ENCODE results near the gene IKBIP.
"Not testable (repeated sequence)": the region's sequence is repeated elsewhere in the genome, so short reads cannot be mapped to it uniquely, and the experiment has no call there.

Gene IKBIP

GRCh38 chr12:98635657-98636323 is 8.8 kb downstream of the IKBIP start:
- no peak for DNase-seq (ENCODE audit: low read depth)

GRCh38 chr12:98618952-98619351 is 25.6 kb downstream of the IKBIP start:
- DNase-seq (ENCODE audit: low read depth): no peak

GRCh38 chr12:98612696-98613334 is 31.8 kb downstream of the IKBIP start:
- no peak for DNase-seq (ENCODE audit: low read depth)

GRCh38 chr12:98610596-98610995 is 34.0 kb downstream of the IKBIP start:
- DNase-seq (ENCODE audit: low read depth): no peak

- DNase-seq (ENCODE audit: low read depth): no peak
These were observed 38.1 kb downstream of the IKBIP start for GRCh38 chr12:98606359-98606988.

- no peak for DNase-seq (ENCODE audit: low read depth)
These were observed 42.7 kb downstream of the IKBIP start for GRCh38 chr12:98601924-98602323.

- not testable (repeated sequence) for DNase-seq (ENCODE audit: low read depth)
These were observed 47.3 kb downstream of the IKBIP start for GRCh38 chr12:98597313-98597712.

GRCh38 chr12:98595243-98595988 is 49.2 kb downstream of the IKBIP start:
- DNase-seq (ENCODE audit: low read depth): no peak

- no peak for DNase-seq (ENCODE audit: low read depth)
These were observed 50.3 kb downstream of the IKBIP start for GRCh38 chr12:98594050-98594835.

- DNase-seq (ENCODE audit: low read depth): peak; percentile 95
These were observed 51.1 kb downstream of the IKBIP start, which contains the start of gene SLC25A3 for GRCh38 chr12:98593351-98594049. Gene SLC25A3 (plus strand): TSS chr12:98593686. CDS start chr12:98593979, 293 bp downstream.

- DNase-seq (ENCODE audit: low read depth): no peak
These were observed 51.7 kb downstream of the IKBIP start for GRCh38 chr12:98592825-98593322.

GRCh38 chr12:98591209-98591608 is 53.4 kb downstream of the IKBIP start:
- no peak for DNase-seq (ENCODE audit: low read depth)

- DNase-seq (ENCODE audit: low read depth): no peak
These were observed 57.5 kb downstream of the IKBIP start for GRCh38 chr12:98587084-98587483.

- no peak for DNase-seq (ENCODE audit: low read depth)
These were observed 62.5 kb downstream of the IKBIP start for GRCh38 chr12:98582093-98582492.

GRCh38 chr12:98581101-98581500 is 63.5 kb downstream of the IKBIP start:
- no peak for DNase-seq (ENCODE audit: low read depth)

GRCh38 chr12:98580695-98581094 is 63.9 kb downstream of the IKBIP start:
- no peak for DNase-seq (ENCODE audit: low read depth)

GRCh38 chr12:98579835-98580234 is 64.8 kb downstream of the IKBIP start:
- no peak for DNase-seq (ENCODE audit: low read depth)

- no peak for DNase-seq (ENCODE audit: low read depth)
These were observed 65.2 kb downstream of the IKBIP start for GRCh38 chr12:98579347-98579746.

- no peak for DNase-seq (ENCODE audit: low read depth)
These were observed 65.8 kb downstream of the IKBIP start for GRCh38 chr12:98578821-98579220.

GRCh38 chr12:98578392-98578791 is 66.2 kb downstream of the IKBIP start:
- no peak for DNase-seq (ENCODE audit: low read depth)

- DNase-seq (ENCODE audit: low read depth): not testable (repeated sequence)
These were observed 67.8 kb downstream of the IKBIP start for GRCh38 chr12:98576795-98577194.

Data from CMK (cell line).